ENCODE data around the gene RBP3. TPM values are rescaled to one million over a fixed set of nuclear protein-coding genes. Genes with fewer than 3 reads are reported as not detected.

Gene RBP3
- total and polyA plus RNA-seq, 2 donors (not counting 3 experiments of a cell fraction or from before 2014, with no cell fraction given) = not detected

DNA sequence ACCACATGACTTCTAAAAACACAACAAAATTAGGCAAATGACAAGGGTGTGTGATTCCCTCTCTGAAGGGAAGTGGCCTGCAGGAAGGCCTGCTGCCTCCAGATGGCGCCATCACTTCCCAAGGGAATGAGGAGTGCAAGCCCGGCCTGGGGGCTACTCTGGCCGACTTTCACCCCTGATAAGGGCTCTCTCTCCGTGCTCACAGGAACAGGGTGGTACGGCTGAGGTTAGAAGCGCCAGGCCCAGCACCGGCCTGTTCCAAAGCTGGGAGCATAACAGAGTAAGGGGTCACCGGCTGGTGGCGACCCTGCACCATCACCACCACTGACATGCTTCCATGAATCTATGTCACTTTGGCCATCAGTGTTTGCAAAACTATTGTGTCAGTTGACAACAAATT lies 13.1 kb downstream of the RBP3 start:
- POLR2A ChIA-PET = no interaction called here
- CTCF ChIA-PET = interaction anchor here (0.6 to 2.1 kb wide), 15 partner anchors 9 to 326 kb away, joined by 3 to 13 read pairs (median 3); partner anchors contain the start of gene ZNF488
- no peak for FAIRE-seq
- H3K27ac ChIP-seq (ENCODE audit: insufficient read depth, low read depth, low read length) = no peak overlapping the region
- H3K79me2 ChIP-seq (ENCODE audit: control insufficient read depth, insufficient read depth, low read length) = no peaks in the 10 kb centered on the region
- intact Hi-C loops (cut with micrococcal nuclease) (no loop called here), dilution Hi-C loops (cut with MboI; ENCODE audit: extremely low pct_ligation_motif_present, low sequenced_read_pairs) (no loop called here)
- H3K27me3 ChIP-seq (ENCODE audit: control insufficient read depth in 2 of 2, insufficient read depth in 2 of 2, low read length in 2 of 2) = no peaks in the 10 kb centered on the region
- H3K4me2 ChIP-seq (ENCODE audit: insufficient read depth, low read length) = no peak overlapping the region
- H3K36me3 ChIP-seq (ENCODE audit: control insufficient read depth in 2 of 2, extremely low read depth in 1 of 2, insufficient read depth in 2 of 2, low read length in 2 of 2) = no peaks in the 10 kb centered on the region
- no peak overlapping the region for H3K9ac ChIP-seq (replicated peaks; ENCODE audit: extremely low read depth, insufficient read depth, low read length)
- H4K20me1 ChIP-seq (replicated peaks; ENCODE audit: control insufficient read depth, extremely low read depth, insufficient read depth, low read length) = no peaks in the 10 kb centered on the region
- H3K9me1 ChIP-seq (replicated peaks; ENCODE audit: control insufficient read depth, extremely low read depth, insufficient read depth, low read length) = no peaks in the 10 kb centered on the region
- no peak overlapping the region for H3K4me3 ChIP-seq (replicated peaks in 1 of 3; ENCODE audit: insufficient read depth in 1 of 3, low read depth in 1 of 3, low read length in 3 of 3)
- H3K9me3 ChIP-seq (replicated peaks; ENCODE audit: control insufficient read depth, insufficient read depth, low read length) = no peaks in the 10 kb centered on the region
- H2AFZ ChIP-seq (ENCODE audit: low read depth, low read length) = no peak overlapping the region
- BruUV-seq (replicated peaks) = no TSS peak
- TF ChIP-seq, protein P1, sequence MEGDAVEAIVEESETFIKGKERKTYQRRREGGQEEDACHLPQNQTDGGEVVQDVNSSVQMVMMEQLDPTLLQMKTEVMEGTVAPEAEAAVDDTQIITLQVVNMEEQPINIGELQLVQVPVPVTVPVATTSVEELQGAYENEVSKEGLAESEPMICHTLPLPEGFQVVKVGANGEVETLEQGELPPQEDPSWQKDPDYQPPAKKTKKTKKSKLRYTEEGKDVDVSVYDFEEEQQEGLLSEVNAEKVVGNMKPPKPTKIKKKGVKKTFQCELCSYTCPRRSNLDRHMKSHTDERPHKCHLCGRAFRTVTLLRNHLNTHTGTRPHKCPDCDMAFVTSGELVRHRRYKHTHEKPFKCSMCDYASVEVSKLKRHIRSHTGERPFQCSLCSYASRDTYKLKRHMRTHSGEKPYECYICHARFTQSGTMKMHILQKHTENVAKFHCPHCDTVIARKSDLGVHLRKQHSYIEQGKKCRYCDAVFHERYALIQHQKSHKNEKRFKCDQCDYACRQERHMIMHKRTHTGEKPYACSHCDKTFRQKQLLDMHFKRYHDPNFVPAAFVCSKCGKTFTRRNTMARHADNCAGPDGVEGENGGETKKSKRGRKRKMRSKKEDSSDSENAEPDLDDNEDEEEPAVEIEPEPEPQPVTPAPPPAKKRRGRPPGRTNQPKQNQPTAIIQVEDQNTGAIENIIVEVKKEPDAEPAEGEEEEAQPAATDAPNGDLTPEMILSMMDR (IDR thresholded peaks at IDR 0.05; ENCODE audit: extremely low read depth in 1 of 2, insufficient read depth in 1 of 2, low read depth in 1 of 2, low read length in 2 of 2) = peak; percentile 86
- no peak for TF ChIP-seq MYC (IDR thresholded peaks at IDR 0.05; ENCODE audit: low read depth, low read length)
- TF ChIP-seq JUN (IDR thresholded peaks at IDR 0.05; ENCODE audit: borderline replicate concordance, insufficient read depth, insufficient read length, low read depth) = no peak
- TF ChIP-seq, protein P2, sequence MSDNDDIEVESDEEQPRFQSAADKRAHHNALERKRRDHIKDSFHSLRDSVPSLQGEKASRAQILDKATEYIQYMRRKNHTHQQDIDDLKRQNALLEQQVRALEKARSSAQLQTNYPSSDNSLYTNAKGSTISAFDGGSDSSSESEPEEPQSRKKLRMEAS (IDR thresholded peaks at IDR 0.05; ENCODE audit: insufficient read depth, insufficient read length) = no peak
- no peak for TF ChIP-seq GATA2 (IDR thresholded peaks at IDR 0.05; ENCODE audit: insufficient read depth, insufficient read length, low read depth, low read length)
- no peak for TF ChIP-seq POLR2AphosphoS5 (IDR thresholded peaks at IDR 0.05; ENCODE audit: insufficient read depth, low read depth, low read length)
- peak; percentile 45 for DNase-seq (ENCODE audit: low read depth, low spot score)
- no peaks in the 10 kb centered on the region for H3K4me1 ChIP-seq (ENCODE audit: control insufficient read depth, extremely low read depth, insufficient read depth, low read length)

Measured in endothelial cell of umbilical vein (primary cell).